ENCODE results near the gene MRPL2.

DNA sequence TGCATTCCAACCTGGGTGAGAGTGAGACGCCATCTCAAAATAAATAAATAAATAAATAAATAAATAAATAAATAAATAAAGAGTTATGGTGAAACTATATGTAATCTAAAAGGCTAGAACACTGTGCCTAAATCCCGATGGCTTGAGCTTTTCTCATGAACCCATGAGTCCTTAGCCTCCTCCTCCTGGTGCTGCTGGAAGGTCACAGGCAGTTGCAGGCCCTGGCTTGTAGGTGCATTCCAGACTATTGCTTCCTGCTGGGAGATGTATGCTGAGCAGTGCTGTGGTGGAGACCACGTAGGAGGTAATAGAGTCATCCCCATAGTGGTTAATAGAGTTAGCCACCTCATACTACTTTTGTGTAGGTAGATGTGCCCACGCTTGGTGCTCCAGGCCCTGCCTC is 29.4 kb upstream of the MRPL2 start:
- TF ChIP-seq TAF1 (IDR thresholded peaks at IDR 0.05; ENCODE audit: low read depth, low read length) (no peak), POLR2A (IDR thresholded peaks at IDR 0.05; ENCODE audit: control extremely low read depth in 1 of 2, low read depth in 2 of 2, low read length in 2 of 2) (no peak), SP1 (IDR thresholded peaks at IDR 0.05; ENCODE audit: low read depth, low read length) (no peak), GABPA (IDR thresholded peaks at IDR 0.05; ENCODE audit: borderline replicate concordance, insufficient read depth, low read length) (no peak)
- TF ChIP-seq, protein P1, sequence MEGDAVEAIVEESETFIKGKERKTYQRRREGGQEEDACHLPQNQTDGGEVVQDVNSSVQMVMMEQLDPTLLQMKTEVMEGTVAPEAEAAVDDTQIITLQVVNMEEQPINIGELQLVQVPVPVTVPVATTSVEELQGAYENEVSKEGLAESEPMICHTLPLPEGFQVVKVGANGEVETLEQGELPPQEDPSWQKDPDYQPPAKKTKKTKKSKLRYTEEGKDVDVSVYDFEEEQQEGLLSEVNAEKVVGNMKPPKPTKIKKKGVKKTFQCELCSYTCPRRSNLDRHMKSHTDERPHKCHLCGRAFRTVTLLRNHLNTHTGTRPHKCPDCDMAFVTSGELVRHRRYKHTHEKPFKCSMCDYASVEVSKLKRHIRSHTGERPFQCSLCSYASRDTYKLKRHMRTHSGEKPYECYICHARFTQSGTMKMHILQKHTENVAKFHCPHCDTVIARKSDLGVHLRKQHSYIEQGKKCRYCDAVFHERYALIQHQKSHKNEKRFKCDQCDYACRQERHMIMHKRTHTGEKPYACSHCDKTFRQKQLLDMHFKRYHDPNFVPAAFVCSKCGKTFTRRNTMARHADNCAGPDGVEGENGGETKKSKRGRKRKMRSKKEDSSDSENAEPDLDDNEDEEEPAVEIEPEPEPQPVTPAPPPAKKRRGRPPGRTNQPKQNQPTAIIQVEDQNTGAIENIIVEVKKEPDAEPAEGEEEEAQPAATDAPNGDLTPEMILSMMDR (IDR thresholded peaks at IDR 0.05; ENCODE audit: control extremely low read depth in 1 of 3, insufficient read depth in 1 of 3, low read depth in 1 of 3, low read length in 3 of 3): no peak
- TF ChIP-seq, protein P2, sequence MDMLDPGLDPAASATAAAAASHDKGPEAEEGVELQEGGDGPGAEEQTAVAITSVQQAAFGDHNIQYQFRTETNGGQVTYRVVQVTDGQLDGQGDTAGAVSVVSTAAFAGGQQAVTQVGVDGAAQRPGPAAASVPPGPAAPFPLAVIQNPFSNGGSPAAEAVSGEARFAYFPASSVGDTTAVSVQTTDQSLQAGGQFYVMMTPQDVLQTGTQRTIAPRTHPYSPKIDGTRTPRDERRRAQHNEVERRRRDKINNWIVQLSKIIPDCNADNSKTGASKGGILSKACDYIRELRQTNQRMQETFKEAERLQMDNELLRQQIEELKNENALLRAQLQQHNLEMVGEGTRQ (IDR thresholded peaks at IDR 0.05; ENCODE audit: low read length): no peak
